Measurements from ENCODE around the gene DYNLRB2.

DYNLRB2 gene

GRCh38 chr16:80512593-80512853 is 28.3 kb upstream of the DYNLRB2 start:
- Histone ChIP-seq H3K4me1 (ENCODE audit: low read length) (0 out of 2 replicates have a peak, but pooled peaks cover 3% of the 10 kb centered on the region), H3K4me2 (ENCODE audit: low read depth, low read length) (no peak overlapping the region), H3K27ac (ENCODE audit: low read length) (no peak overlapping the region), H3K9me3 (replicated peaks; ENCODE audit: insufficient read depth, low read length) (no peaks in the 10 kb centered on the region), H2AFZ (ENCODE audit: low read length) (no peak overlapping the region), H3K9me2 (replicated peaks; ENCODE audit: insufficient read depth, low read length) (no peaks in the 10 kb centered on the region), H3K79me2 (ENCODE audit: low read length) (no peaks in the 10 kb centered on the region), H3K9ac (ENCODE audit: low read length) (no peak overlapping the region), H3K27me3 (replicated peaks; ENCODE audit: insufficient read depth, low read length) (no peaks in the 10 kb centered on the region), H3K4me3 (ENCODE audit: low read length) (no peak overlapping the region), H3F3A (ENCODE audit: insufficient read depth, low read length) (no peaks in the 10 kb centered on the region), H3K36me3 (replicated peaks; ENCODE audit: insufficient read depth, low read length) (no peaks in the 10 kb centered on the region), H4K20me1 (ENCODE audit: insufficient read depth, low read length) (no peaks in the 10 kb centered on the region)
- TF ChIP-seq EZH2 (optimal IDR thresholded peaks at IDR 0.05; ENCODE audit: low read depth, low read length) = no peak
- TF ChIP-seq EZH2phosphoT487 (IDR thresholded peaks at IDR 0.05; ENCODE audit: low read length) = no peak
- no peak for TF ChIP-seq CTCF (IDR thresholded peaks at IDR 0.05; ENCODE audit: low read length)
- DNase-seq = no peak

DNA sequence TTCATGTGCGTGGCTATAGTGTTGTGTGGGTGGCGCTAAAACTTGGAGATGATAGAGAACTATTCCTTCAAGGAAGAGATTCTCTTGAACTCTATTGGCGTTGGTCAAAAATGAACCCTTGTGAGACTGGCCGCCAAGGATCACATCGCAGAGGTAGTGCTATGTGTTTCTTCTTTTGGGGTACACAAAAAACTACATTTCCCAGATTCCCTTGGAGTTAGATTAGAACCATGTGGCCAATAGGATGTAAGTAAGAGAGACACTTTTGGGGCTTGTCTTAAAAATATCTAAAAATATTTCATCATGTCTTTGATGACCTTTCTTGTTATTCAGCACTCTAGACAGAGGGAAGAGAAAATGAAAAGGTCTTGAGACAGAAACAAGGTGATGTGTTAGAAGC is 25.4 kb upstream of the DYNLRB2 start:
- Histone ChIP-seq H3K9me3 (replicated peaks; ENCODE audit: insufficient read depth, low read length) (no peaks in the 10 kb centered on the region), H4K20me1 (ENCODE audit: insufficient read depth, low read length) (no peaks in the 10 kb centered on the region), H3K4me1 (ENCODE audit: low read length) (peaks cover 9% of the 10 kb centered on the region; the same call in 1 of the 2 replicates), H3K9ac (ENCODE audit: low read length) (no peak overlapping the region), H3K27me3 (replicated peaks; ENCODE audit: insufficient read depth, low read length) (no peaks in the 10 kb centered on the region), H3F3A (ENCODE audit: insufficient read depth, low read length) (peaks cover 9% of the 10 kb centered on the region; the same call in 1 of the 2 replicates), H3K27ac (ENCODE audit: low read length) (no peak overlapping the region), H3K9me2 (replicated peaks; ENCODE audit: insufficient read depth, low read length) (no peaks in the 10 kb centered on the region), H3K79me2 (ENCODE audit: low read length) (no peaks in the 10 kb centered on the region), H2AFZ (ENCODE audit: low read length) (no peak overlapping the region), H3K4me3 (ENCODE audit: low read length) (no peak overlapping the region), H3K36me3 (replicated peaks; ENCODE audit: insufficient read depth, low read length) (no peaks in the 10 kb centered on the region), H3K4me2 (ENCODE audit: low read depth, low read length) (no peak overlapping the region)
- TF ChIP-seq EZH2 (optimal IDR thresholded peaks at IDR 0.05; ENCODE audit: low read depth, low read length) (no peak), CTCF (IDR thresholded peaks at IDR 0.05; ENCODE audit: low read length) (no peak), EZH2phosphoT487 (IDR thresholded peaks at IDR 0.05; ENCODE audit: low read length) (no peak)
- no peak for DNase-seq

GRCh38 chr16:80517846-80518245 is 22.9 kb upstream of the DYNLRB2 start:
- Histone ChIP-seq H3K79me2 (ENCODE audit: low read length) (no peaks in the 10 kb centered on the region), H3K36me3 (replicated peaks; ENCODE audit: insufficient read depth, low read length) (no peaks in the 10 kb centered on the region), H4K20me1 (ENCODE audit: insufficient read depth, low read length) (no peaks in the 10 kb centered on the region), H3K4me3 (ENCODE audit: low read length) (peak overlapping the region; percentile 46), H2AFZ (ENCODE audit: low read length) (no peak overlapping the region), H3K27ac (ENCODE audit: low read length) (peak overlapping the region; percentile 84; the same call in 1 of the 2 replicates), H3K9ac (ENCODE audit: low read length) (peak overlapping the region; percentile 28; the same call in 1 of the 2 replicates), H3K27me3 (replicated peaks; ENCODE audit: insufficient read depth, low read length) (no peaks in the 10 kb centered on the region), H3K9me2 (replicated peaks; ENCODE audit: insufficient read depth, low read length) (no peaks in the 10 kb centered on the region), H3F3A (ENCODE audit: insufficient read depth, low read length) (peaks cover 9% of the 10 kb centered on the region; the same call in 1 of the 2 replicates), H3K4me1 (ENCODE audit: low read length) (peaks cover 9% of the 10 kb centered on the region; the same call in 1 of the 2 replicates), H3K4me2 (ENCODE audit: low read depth, low read length) (peak overlapping the region; percentile 68), H3K9me3 (replicated peaks; ENCODE audit: insufficient read depth, low read length) (no peaks in the 10 kb centered on the region)
- DNase-seq = no peak
- TF ChIP-seq EZH2phosphoT487 (IDR thresholded peaks at IDR 0.05; ENCODE audit: low read length) (no peak), EZH2 (optimal IDR thresholded peaks at IDR 0.05; ENCODE audit: low read depth, low read length) (no peak)

DNA sequence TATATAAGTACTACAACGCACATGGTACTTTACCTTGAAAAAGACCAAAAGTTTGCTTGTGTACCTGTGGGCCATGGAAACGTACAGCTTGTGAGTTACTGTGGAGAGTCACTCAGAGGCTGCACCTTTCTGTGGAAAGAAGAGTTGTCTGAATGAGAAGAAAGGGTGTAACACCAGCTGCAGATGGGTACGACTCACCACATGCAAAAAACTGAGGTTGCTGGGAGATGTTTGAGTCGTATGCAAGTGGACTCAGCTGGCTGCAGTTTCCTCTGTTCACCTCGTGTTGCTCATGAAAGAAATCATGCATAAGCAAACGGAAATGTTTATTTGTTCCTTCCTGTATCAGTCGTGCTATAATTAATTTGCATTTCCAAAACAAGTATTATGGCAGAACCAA is 22.4 kb upstream of the DYNLRB2 start:
- peak overlapping the region; percentile 68 for H3K4me2 ChIP-seq (ENCODE audit: low read depth, low read length)
- H3K9me3 ChIP-seq (replicated peaks; ENCODE audit: insufficient read depth, low read length) = no peaks in the 10 kb centered on the region
- H3K9ac ChIP-seq (ENCODE audit: low read length) = peak overlapping the region; percentile 54; the same call in 1 of the 2 replicates
- H4K20me1 ChIP-seq (ENCODE audit: insufficient read depth, low read length) = no peaks in the 10 kb centered on the region
- no peaks in the 10 kb centered on the region for H3K79me2 ChIP-seq (ENCODE audit: low read length)
- H3K4me3 ChIP-seq (ENCODE audit: low read length) = peak overlapping the region; percentile 46
- peak overlapping the region; percentile 52; the same call in 1 of the 2 replicates for H2AFZ ChIP-seq (ENCODE audit: low read length)
- DNase-seq = peak; percentile 83
- H3F3A ChIP-seq (ENCODE audit: insufficient read depth, low read length) = peaks cover 9% of the 10 kb centered on the region; the same call in 1 of the 2 replicates
- no peaks in the 10 kb centered on the region for H3K9me2 ChIP-seq (replicated peaks; ENCODE audit: insufficient read depth, low read length)
- H3K36me3 ChIP-seq (replicated peaks; ENCODE audit: insufficient read depth, low read length) = no peaks in the 10 kb centered on the region
- H3K27ac ChIP-seq (ENCODE audit: low read length) = peak overlapping the region; percentile 84
- no peaks in the 10 kb centered on the region for H3K27me3 ChIP-seq (replicated peaks; ENCODE audit: insufficient read depth, low read length)
- H3K4me1 ChIP-seq (ENCODE audit: low read length) = peaks cover 9% of the 10 kb centered on the region; the same call in 1 of the 2 replicates
- TF ChIP-seq EZH2 (optimal IDR thresholded peaks at IDR 0.05; ENCODE audit: low read depth, low read length) = no peak
- no peak for TF ChIP-seq EZH2phosphoT487 (IDR thresholded peaks at IDR 0.05; ENCODE audit: low read length)
- no peak for TF ChIP-seq CTCF (IDR thresholded peaks at IDR 0.05; ENCODE audit: low read length)
